NCI-H524 treated with DMSO at 0.1 percent for 48 hours (cell line): ENCODE results near the gene CD99L2.
"Not testable (repeated sequence)": the region's sequence is repeated elsewhere in the genome, so short reads cannot be mapped to it uniquely, and the experiment has no call there.

Source experiments
- DNase-seq: peaks from one replicate; lab custom pipeline; 2025; lab: John Stamatoyannopoulos, UW

The CD99L2 gene

DNA sequence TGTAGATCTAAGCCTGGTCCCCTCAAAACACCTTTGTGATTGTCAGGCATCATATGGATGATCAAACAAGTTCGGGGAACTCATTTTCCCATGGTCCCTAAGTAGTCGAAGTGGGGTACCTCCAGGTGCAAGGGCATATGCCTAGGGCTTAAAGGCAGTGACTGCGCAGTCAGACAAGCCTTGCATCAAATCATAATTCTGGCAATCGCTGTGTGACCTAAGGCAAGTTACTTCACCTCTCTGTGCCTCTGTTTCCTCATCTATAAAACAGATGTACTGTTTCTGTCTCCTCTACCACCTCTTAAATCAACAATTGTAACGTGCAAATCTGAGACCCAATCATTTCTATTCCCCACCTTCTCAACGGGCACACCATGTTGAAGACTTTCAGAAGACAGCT is 1.8 kb downstream of the CD99L2 start:
- no peak for DNase-seq

DNA sequence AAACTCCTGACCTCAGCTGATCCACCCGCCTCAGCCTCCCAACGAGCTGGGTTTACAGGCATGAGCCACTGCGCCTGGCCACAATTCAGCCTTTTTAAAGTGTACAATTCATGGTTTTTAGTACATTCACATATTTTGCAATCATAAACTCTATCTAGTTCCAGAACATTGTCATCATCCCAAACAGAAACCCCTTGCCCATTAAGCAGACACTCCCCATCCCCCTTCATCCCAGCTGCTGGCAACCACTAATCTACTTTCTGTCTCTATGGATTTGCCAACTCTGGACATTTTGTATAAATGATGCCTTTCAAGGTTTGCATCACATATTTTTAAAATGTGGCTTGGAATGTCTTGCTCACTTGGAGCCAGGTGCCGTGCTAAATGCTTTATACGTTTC is 4.5 kb downstream of the CD99L2 start:
- no peak for DNase-seq

DNA sequence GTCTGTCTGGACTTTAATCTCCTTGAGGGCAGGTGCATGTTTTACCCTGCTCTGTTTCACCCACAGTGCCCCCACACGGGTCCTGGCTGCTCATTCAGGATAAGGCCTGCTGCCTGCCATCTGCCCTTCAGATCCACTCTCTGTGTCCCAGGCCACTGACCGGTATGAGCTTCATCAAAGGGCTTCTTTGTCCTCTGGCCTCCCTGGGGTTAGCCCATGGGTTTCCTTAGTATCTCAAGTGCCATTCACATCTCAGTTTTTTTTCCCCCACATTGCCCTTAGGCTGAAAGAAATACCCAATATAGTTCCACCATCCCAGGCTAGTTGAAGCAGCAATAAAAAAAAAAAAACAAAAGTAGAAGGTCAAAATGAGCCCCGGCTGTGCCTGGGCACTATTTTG is 9.3 kb downstream of the CD99L2 start:
- DNase-seq, result no peak

DNA sequence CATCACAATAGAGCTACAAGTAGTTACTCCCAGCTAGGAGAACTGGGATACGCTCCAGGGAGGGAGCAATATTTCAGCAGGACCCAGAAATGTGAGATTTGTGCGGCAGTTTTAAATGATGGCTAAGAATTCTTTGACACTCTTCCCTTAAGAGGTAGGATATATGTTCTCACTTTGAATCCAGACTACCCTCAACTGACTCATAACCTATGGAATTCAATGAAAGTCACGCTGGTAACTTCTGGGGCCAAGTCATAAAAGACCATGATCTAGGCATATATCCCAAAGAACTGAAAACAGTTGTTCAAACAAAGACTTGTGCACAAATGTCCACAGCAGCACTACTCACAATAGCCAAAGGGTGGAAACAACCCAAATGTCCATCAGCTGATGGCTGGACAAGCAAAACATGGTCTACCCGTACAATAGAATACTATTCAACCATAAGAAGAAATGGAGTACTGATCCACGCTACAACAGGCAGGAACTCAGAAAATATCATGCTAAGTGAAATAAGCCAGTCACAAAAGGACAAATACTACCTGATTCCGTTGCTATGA is 10.5 kb downstream of the CD99L2 start:
- no peak for DNase-seq

DNA sequence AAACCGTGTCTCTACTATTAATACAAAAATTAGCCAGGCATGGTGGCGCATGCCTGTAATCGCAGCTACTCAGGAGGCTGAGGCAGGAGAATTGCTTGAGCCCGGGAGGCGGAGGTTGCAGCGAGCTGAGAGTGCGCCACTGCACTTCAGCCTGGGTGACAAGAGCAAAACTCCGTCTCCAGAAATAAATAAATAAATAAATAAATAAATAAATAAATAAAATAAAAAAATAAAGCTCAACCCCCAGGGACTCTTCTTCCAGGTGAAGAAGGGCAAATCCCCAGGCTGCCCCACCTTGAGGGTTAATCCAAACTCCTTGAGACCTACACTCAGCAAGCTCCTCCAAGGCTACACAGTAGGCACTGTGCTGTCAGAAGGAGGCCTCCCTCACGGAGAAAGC is 11.2 kb downstream of the CD99L2 start:
- DNase-seq, result not testable (repeated sequence)

DNA sequence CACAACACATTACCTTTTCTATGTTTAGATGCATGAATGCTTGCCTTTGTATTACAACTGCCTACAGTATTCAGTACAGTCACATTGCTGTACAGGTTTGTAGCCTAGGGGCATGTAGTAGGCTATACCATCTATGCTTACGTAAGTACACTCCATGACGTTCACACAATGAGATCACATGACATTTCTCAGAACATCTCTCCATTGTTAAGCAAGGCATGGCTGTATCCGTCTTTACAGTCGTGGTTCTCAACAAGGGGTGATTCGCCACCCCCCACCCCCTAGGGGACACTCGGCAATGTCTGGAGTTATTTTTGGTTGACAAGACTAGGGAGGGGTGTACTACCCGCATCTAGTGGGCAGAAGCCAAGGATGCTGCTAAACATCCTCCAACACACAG is 12.1 kb downstream of the CD99L2 start:
- no peak for DNase-seq

DNA sequence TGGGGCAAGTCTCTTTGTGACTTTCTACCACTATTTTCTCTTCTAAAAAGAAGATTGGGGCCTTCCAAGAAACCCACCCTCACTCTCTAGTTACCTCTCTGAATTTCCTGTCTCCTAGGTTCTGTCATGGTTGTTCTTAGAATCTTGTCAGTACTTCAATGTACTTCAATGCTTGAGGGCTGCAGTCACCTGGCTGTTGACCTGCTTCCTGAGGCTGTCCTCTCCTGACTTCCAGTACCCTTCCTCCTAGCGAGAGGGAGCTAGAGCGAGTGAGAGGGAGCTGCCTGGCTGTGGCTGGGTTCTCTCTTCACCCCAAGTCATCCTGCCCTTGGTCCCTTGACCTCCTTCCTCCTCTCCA is 17.7 kb downstream of the CD99L2 start:
- no peak for DNase-seq

DNA sequence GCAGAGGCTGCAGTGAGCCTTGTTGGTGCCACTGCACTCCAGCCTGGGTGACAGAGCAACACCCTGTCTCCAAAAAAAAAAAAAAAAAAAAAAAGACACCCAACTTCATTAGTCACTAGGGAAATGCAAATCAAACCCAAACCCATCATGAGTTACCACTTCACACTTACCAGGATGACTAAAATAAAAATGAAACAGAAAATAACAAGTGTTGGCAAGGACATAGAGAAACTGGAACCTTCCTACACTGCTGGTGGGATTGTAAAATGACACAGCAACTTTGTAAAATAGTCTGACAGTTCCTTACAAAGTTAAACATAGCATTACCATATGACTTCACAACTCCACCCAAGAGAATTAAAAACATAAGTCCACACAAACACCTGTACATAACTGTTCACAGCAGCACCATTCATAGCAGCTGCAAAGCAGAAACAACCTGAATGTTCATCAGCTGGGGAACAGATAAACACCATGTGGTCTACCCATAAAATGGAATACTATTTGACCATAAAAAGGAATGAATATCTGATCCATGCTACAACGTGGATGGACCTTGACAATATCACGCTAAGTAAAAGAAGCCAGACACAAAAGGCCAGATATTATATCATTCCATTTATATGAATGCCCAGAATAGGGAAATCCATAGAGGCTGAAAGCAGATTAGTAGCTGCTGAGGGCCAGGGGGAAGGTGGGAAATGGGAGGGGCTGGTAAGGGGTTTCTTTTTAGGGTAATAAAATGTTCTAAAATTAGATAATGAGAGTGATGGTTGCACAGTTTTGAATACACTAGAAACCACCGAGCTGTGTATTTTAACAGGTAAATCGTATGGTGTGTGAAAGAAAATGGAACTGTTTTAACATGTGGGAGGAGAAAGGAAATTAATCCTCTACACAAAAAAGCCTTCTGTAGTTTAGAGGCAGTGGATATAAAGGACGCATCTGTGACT is 18.3 kb downstream of the CD99L2 start:
- no peak for DNase-seq

DNA sequence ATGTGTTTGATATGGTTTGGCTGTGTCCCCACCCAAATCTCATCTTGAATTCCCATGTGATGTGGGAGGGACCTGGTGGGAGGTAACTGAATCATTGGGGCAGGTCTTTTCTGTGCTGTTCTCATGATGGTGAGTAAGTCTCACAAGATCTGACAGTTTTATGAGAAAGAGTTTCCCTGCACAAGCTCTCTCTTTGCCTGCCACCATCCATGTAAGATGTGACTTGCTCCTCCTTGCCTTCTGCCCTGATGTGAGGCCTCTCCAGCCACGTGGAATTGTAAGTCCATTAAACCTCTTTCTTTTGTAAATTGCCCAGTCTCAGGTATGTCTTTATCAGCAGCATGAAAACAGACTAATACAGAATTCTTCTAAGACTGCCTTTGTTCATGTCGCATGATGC is 22.8 kb downstream of the CD99L2 start:
- not testable (repeated sequence) for DNase-seq

DNA sequence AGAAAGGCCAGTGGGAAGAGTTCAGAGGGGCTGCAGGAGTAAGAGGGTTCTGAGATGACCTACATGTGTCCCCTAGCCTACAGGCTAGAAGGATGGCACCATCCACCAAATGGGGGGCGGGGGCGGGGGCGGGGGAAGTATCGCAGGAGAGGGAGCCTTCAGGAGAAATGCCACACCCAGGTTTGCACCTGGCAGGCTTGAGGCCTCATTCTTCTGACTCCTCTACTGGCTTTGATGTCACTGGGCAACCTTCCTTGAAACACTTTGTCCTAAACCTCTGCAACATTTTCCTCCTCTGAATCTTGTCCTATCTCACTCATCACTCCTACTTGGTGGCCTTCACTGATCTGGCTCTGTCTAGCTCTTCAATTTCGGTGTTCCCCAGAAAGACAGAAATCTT is 24.0 kb downstream of the CD99L2 start:
- DNase-seq, result no peak

DNA sequence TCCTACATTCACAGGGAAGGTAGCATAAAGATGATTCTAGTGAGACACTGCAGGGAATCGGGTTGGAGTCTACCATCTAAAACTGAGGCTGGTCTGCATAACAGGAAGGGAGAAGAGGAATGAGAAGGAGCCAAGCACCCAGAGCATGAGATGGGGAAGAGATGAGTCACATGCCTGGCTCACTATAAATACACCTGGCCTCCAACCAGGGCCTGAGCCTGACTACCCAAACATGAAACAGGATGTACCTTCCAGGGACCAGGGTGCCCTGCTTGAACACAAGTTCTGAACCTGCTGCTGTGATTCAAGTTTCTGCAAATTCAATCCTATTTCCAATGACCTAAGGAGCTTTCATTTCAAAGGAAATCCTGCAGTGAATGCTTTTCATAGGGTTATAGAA is 24.9 kb downstream of the CD99L2 start:
- no peak for DNase-seq

DNA sequence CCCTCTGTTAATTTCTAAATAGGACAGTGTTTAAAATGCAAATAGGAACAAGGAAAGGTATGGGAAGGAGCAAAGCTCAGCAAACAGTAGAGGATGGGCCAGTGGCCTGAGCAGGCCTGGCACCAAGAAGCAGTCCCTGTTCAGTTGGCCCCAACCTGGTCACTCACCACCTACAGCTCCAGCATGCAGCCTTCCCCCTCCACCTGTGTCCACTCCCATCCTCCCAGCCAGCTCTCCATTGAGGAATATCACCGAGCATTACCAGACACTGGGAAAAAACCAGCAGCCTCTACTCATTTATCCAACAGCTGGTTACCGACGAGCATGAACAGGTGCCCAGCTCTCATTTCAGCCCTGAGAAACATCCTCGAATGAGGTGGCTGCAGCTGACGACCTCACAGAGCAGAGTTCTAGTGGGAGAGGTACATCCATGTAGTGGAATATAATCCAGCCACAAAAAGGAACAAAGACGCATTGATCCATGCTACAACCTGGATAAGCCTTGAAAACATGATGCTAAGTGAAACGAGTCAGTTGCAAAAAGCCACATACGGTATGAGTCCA is 25.6 kb downstream of the CD99L2 start:
- DNase-seq, result peak; percentile 16

DNA sequence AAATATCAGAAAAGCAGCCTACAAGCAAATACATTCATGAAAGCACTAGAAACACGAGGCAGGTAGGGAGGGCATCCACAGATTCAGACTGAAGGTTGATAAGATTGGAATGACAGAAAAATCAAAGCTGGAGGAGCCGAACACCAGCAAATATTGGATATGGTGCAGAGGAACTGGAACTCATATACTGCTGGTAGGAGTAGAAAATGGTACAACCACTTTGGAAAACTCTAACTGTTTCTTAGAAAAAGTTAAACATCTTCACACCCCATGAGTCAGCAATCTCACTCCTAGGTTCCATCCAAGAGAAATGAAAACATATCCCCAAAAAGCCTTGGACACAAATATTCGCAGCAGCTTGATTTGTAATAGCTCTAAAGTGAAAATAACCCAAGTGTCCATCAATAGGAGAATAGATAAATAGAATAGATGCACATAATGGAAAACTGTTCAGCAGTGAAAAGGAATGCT is 27.1 kb downstream of the CD99L2 start:
- no peak for DNase-seq

DNA sequence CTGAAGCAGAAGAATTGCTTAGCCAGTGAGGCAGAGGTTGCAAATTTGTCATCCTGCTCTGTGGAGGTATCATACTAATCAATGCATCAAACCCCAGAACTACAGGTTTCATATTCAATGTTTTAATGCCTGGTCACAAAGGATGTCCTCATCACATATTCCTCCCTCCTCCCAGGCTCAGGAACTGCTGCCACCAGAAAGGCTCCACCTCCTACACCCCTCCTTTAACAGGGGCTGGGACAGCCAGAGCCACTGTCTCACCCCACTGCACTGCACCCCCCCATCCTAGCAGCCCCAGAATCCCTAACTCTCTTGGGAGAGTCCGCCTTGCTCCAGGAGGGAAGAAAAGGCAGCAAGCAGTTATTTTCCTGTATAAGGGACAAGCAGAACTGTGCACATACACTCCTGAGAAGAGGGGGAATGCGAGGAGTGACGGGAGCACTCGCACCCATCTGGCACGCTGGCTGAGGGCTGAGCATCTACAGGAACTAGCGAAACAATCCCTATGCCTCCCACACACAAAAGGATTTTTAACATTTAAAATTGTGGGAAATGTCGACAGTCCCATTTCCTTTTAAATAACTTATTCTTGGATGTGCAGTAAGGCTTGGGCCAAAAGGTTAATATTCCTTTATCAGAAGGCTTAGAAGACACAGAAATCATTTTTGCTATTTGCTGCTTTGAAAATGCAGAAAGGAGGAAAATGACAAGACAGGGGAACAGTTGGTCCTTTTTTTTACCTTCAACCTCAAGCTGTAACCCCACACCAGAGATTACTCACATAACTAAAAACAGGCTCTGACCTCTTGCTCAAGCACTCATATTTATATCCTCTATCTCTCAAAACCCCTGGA is 27.8 kb downstream of the CD99L2 start:
- no peak for DNase-seq

DNA sequence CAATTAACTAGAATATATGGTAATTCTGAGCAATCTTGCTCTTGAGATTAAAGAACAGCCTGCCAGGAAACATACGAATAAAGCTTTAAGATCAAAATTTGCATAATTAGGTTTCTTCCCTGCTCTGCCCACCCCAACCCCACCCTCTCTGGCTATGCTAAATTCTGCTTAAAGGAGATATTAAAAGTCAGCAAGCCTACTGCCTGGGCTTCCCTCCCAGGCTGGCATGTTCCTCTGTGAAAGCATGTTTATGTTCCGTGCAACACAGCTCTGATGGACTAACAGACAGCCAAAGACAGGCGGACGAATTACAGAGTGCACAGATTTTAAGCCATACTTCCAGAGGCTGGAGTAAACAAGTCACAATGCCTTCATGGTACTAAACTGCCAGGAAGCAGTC is 28.4 kb downstream of the CD99L2 start:
- no peak for DNase-seq

DNA sequence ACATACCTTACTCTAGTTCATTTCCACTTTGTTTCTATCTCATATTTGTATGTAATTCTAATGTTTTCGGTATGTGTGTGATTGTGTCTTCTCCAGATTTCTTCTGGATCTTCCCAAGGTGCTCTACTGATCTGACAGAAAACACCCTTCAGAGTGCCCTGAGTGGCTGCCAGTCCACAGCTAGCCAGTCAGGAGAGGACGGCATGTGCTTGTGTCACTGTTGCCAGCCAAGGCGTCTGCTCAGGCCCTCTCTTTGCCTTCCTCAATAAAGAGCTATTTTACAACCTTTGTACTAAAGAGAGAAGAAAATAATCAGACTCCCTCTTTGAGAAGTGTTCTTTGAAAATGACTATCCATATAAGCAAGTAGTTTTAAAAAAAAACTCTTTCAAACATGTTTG is 29.0 kb downstream of the CD99L2 start:
- no peak for DNase-seq

DNA sequence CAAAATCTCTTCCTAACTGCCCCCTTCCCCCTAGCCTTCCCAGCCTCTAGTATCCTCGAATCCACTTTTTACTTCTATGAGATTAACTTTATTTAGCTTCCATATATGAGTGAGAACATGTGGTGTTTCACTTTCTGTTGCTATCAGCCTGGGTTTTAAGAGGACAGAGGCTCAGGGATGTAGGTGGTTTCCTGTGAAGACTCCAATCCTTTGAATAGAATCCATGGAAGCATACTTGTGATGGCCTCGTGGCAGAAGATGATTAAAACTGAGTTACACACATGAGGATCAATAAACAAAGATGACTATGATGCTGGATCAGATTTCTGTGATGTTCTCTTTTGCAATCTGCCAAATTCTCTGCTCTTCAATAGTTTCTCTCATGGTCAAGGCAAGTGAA is 29.8 kb downstream of the CD99L2 start:
- no peak for DNase-seq

DNA sequence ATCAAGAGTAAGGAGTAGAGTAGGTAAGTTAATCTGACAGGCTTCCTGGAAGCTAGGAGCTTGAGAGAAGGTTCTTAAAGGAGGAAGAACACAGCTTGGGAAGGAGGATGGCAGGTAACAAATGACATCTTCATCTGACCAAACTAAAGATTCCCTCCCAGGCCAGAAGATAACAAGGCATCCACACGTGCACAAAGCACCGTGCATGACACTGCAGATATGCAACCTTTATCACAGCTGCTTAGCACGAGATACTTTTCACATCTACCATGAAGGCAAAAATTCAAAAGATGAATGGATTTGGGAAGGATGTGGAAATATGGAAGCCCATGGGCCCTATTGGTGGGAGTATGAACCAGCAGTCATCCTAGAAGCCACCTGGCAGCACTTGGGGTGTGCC is 34.3 kb downstream of the CD99L2 start:
- no peak for DNase-seq

DNA sequence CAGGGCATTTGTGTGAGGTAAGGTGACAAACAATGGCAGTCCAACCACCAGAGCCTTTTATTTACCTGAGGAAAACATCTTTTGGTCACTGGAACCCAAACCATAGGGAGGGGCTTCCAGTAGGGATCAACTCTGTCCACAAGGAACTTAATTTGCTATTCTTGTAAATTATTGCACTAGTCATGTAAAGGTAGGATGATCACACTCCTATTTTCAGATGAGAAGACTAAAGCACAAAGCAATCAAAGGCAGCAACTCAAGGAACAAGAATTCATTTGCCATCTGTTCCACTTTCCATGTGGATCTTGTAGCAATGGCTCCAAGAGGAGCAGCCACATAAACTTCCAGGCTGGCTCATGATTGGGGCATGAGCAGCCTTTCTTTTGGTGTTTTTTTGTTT is 35.3 kb downstream of the CD99L2 start:
- DNase-seq, result no peak

DNA sequence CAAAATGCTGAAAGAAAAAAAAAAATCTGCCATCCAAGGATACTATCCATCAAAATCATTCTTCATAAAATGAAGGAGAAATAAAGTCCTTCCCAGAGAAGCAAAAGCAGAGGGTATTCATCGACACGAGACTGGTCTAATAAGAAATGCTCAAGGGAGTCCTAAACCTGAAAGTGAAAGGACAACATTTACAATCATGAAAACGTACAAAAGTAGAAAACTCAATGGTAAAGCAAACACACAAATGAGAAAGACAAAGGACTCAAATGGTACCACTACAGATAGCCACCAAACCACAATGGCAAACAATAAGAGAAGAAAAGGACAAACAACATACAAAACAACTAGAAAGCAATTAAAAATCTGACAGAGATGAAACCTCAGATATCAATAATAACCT is 41.0 kb downstream of the CD99L2 start:
- no peak for DNase-seq

DNA sequence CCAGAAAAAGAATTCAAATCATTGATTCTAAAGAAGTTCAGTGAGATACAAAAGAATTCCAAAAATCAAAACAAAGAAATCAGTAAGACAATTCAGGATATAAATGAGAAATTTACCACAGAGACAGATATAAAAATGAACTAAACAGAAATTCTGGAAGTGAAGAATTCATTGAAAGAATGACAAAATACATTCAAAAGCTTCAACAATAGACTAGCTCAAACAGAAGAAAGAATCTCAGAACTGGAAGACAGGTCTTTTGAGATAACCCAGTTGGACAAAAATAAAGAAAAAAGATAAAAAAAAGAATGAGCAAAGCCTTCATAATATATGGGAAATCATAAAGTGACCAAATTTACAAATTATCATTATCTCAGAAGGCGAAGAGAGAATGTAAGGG is 41.7 kb downstream of the CD99L2 start:
- no peak for DNase-seq

DNA sequence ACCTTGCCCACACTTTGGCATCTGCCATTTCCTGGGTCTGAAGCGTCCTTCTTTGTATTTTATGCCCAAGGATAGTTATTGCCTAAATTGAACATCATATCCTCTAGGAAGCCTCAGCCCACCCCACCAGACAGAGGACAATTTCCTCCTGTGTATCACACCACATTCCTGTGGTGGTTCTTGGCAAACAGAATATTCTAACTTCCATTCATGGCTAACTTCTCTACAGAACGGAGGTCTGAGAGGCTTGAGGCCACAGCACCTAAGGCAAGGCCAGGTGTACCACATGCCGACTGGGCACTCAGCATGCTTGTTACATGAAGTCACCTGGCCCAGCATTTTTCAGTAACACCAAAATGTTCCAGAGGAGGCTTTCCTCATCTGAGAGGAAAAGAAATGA is 42.4 kb downstream of the CD99L2 start:
- DNase-seq, result no peak
